ENCODE measurements around the gene S1PR2.
"Not testable (repeated sequence)": the region's sequence is repeated elsewhere in the genome, so short reads cannot be mapped to it uniquely, and the experiment has no call there.

The S1PR2 gene

DNA sequence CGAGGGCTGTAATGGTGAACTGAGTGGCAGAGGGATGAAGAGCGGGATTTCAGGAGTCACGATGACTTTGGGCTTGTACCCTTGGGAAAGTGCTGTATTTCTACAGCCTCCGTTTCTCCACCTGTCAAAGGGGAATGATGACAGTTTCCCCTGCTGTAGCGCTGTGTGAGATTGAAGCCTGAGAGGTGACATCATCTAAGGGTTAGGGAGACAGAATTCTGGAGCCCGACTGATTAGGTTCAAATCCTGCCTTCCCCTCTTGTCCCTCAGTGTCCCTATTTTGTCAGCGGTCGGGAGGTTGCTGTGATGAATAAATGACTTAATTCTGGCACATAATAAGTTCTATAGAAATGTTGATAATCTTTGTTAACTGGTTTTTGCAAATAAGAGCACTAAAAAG lies 21.6 kb upstream of the S1PR2 start:
- DNase-seq, result no peak

DNA sequence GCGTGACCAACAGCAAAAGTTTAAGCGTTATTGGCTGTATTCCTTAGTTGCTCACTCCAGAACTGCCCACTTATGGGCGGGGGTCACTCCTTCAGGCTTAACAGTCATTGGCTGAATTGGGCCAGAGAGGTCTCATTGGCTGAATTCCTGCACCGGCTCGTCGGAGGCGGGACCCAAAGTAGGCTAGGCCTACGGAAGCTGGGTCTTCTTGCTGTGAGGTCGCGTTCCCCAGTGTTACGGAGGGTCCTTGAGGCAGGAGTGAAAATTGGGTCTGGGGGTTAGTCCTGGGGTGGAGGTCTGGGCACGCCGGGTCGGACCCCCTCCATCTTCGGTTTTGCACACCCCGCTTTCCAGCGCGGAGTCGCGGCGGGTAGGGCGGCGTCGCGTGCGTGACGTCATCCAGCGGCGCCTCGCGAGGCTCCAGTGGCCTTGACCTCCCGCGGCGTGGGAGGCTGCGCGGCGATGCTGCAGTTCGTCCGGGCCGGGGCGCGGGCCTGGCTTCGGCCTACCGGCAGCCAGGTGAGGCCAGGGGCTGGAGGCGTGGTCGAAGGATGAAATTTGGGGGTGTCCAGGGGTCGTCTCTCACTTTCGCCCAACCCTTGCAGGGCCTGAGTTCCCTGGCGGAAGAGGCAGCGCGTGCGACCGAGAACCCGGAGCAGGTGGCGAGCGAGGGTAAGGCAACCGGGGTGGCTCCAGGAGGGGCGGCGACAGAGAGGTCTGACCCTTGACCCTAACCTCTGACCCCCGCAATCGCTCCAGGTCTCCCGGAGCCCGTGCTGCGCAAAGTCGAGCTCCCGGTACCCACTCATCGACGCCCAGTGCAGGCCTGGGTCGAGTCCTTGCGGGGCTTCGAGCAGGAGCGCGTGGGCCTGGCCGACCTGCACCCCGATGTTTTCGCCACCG lies 20.9 kb upstream of the S1PR2 start, which contains the start of gene MRPL4:
TSS of gene MRPL4 (plus strand) at position 423 of the 903 bp plus-strand sequence. CDS start at position 463, 40 bp downstream.
- DNase-seq, result peak; percentile 99

DNA sequence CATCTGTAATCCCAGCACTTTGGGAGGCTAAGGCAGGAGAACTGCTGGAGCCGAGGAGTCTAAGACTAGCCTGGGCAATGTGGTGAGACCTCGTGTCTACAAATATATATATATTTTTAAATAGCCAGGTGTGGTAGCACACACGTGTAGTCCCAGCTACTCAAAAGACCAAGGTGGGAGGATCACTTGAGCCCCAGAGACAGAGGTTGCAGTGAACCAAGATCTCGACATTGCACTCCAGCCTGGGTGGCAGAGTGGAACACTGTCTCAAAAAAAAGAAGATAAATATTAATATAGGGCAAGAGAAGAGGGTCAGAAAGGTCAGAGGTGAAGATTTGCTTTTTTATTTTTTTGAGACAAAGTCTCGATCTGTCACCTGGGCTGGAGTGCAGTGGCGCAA lies 15.4 kb upstream of the S1PR2 start:
- DNase-seq, result no peak

DNA sequence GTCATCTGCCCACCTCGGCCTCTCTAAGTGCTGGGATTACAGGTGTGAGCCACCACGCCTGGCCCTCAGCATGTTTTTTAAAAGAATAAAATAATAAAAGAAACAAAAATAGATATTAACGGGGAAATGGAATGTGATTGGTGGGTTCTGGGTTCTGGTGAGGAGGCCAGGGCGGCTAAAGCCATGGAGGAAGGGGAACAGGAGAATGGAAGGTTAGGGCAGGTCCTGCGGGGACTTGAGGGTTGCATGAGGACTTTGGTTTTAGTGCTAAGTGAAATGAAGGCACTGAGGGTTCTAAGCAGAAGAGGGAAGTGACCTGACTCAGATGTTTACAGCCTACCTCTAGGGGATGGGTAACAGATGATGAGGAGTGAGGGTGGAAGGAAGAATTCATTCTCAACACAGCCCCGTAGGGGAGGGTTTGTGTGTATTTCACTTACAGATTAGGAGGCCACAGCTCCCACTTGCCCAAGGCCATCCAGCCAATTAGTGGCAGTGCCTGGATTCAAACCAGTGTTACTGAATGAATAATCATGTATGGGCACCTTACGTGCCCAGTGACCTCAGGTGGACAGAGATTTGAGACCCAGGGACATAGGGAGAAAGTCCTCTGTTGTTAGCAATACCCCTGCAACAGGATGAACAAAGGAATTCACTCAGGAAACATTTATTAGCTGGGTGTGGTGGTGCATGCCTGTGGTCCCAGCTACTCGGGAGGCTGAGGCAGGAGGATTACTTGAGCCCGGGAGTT lies 14.2 kb upstream of the S1PR2 start:
- DNase-seq, result no peak

DNA sequence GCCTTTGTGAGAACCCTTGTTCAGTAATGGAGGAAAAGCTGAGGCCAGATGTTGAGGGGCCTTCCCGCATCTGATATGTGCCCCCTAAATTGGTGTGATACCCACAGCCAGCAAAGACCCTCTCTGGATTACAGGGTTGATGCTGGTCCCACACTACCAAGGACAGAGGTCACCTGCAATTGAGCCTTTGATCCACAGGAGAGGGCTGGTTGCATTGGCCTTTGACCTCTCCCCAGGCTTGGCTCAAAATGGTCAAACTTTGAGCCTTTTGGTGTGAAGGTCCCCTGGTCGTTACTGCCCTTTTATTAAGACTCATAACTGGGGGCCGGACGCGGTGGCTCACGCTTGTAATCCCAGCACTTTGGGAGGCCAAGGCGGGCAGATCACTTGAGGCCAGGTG lies 12.5 kb upstream of the S1PR2 start:
- DNase-seq, result no peak

DNA sequence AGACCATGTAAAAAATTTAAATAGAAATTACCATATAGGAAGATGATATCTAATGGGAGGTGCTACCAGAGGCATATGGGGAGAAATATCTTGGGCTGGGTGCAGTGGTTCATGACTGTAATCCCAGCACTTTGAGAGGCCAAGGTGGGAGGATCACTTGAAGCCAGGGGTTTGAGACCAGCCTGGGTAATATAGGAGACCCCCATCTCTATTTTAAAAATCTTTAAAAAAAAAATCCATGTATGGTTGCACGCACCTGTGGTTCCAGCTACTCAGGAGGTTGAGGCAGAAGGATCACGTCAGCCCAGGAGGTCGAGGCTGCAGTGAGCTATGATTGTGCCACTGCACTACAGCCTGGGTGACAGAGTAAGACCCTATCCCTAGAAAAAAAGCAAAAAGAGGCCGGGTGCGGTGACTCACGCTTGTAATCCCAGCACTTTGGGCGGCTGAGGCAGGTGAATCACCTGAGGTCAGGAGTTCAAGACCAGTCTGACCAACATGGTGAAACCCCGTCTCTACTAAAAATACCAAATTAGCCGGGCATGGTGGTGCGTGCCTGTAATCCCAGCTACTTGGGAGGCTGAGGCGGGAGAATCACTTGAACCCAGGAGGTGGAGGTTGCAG lies 10.8 kb upstream of the S1PR2 start:
- DNase-seq, result not testable (repeated sequence)

DNA sequence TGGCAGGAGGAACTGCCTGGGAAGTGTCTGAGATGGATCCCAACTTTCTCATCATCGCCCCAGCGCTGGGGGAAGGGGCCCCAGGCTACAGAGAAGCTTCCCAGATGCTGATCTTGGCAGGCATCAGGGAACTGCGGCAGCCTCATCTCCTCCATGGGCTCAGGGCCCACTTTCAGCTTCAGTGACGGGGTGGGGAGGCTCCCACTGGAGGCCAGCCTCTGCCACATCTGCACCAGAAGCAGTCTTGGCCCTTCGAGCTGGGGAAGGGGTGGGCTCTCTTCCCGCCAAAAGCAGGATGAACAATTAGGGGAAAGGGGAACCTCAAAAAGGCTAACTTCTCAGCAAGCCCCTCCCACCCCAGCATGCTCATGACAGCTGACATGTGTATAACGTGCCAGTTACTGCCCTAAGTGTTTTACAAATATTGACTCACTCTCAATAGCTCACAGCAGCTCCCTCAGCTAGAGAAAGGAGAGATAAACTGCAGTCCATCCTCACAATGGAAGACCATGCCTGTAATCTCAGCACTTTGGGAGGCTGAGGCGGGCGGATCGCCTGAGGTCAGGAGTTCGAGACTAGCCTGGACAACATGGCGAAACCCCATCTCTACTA lies 7.1 kb upstream of the S1PR2 start:
- peak; percentile 97 for DNase-seq

DNA sequence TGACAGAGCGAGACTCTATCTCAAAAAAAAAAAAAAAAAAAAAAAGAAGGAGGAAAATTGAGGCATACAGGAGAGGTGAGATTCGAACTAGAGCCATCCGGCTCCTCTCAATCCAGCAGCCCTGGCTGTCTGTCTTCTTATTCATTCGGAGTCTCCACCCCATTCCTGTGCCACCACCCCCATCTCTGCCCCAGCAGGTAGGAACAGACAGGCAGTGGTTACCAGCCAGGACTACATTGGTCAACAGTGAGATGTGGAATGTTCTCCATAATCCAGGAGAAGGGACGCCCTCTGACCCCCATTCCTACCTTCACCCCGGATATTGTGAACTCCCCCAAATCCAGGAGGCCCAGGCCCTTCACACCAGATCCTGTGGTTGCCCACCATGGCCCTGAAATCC lies 6.6 kb upstream of the S1PR2 start:
- peak; percentile 41 for DNase-seq

DNA sequence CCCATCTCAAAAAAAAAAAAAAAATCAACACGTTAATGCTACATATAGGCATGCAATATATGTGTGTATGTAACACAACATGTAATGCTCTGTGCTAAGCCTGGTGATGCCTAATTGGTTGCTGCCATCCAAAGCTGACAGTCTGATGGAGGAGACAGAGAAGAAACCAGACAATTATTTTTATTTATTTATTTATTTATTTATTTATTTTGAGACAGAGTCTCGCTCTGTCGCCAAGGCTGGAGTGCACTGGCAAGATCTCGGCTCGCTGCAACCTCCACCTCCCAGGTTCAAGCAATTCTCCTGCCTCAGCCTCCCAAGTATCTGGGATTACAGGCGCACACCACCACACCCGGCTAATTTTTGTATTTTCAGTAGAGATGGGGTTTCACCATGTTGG lies 4.3 kb upstream of the S1PR2 start:
- not testable (repeated sequence) for DNase-seq

DNA sequence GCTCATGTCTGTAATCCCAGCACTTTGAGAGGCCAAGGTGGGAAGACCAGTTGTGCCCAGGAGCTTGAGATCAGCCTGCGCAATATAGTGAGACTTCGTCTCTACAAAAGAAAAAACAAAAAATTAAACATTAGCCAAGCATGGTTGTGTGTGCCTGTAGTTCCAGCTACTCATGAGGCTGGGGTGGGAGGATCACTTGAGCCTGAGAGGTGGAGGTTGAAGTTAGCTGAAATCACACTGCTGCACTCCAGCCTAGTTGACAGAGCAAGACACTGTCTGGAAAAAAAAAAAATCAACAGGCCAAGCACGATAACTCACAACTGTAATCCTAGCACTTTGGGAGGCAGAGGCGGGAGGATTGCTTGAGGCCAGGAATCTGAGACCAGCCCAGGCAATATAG lies 3.9 kb upstream of the S1PR2 start:
- no peak for DNase-seq

DNA sequence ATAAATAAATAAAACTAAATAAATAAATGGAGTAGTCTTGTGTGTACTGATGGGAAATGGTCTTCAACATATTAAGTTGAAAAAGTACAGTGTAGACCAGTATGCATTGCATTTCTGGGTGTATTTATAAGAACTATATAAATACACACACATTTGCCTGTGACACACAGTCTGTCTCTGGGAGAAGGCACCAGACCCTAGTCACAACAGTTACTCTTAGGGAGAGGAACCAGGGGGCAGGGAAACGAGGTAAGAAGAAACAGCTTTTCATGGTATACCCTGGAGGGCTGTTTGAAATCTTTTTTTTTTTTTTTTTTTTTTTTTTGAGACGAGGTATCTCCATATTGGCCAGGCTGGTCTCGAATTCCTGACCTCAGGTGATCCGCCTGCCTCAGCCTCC lies 2.8 kb upstream of the S1PR2 start:
- DNase-seq, result no peak

DNA sequence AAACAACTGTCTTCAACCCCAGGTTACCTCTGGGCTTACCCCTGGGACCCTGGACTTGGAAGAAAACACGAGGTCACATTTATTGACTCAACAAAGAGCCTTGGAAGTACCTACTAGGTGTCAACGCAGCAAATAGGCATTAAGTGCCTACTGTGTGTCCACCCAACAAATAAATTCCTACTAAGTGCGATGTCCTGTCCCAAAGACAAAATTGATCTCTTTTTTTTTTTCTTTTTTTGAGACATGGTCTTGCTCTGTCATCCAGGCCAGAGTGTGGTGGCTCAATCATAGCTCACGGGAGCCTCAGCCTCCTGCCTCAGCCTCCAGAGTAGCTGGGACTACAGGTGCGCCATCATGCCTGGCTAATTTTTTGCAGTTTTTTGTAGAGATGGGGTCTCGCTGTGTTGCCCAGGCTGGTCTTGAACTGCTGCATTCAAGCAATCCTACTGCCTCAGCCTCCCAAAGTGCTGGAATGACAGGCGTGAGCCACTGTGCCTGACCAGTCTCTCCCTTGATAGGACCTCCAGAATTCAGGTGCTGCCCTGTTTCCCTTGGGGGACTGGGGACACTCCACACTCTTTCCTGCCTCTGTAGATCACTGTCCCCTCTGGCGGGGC lies 589 bp upstream of the S1PR2 start:
- DNase-seq, result no peak

DNA sequence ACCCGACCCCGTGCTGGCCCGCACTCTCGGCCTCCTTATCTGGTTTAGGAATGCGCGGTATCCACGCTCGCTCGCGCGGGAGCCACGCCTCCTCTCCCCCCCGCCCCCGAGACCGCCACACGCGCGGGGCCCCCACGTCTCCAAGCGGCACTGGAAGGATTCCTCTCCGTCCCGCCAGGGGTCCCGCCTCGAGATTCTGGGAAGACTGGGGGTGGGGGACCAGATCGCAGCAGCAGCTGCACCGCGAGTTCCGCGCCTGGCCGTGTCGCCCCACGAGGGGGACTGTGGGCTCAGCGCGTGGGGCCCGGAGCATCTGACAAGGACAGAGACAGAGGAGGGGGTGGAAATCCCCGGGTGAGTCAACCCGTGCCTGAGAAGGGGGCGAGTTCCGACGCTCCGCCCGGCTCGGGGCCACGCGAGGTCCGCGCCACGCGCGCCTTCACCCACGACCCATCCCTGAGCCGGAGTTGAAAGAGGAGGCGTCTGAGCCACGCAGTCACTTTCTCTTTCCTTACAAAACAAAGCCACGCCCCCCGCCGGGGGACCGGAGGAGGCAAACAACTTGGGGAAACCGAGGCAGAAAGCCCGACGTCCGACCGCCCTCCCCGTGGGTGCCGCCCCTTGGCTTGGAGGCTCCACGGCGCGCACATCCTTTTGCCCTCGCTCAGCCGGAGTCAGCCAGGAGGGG lies 814 bp downstream of the S1PR2 start:
- DNase-seq, result no peak

DNA sequence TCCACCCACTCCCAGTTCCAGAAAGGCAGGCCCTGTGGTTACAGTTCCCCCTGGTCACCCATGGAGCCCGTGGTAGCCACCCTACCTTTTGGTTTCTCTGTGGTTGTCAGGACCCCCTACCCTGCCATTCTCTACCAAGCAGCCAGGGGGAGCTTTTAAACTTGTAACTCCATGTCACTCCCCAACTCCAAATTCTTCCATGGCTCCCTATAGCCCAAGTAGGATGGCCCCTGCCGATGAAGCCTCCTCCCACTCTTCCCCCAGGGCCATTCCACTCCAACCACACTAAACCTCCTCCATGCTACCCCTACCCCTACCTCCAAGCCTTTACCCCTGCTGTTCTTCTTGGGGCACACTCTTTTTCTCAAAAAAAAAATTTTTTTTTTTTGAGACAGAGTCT lies 2.2 kb downstream of the S1PR2 start:
- DNase-seq, result peak; percentile 27

DNA sequence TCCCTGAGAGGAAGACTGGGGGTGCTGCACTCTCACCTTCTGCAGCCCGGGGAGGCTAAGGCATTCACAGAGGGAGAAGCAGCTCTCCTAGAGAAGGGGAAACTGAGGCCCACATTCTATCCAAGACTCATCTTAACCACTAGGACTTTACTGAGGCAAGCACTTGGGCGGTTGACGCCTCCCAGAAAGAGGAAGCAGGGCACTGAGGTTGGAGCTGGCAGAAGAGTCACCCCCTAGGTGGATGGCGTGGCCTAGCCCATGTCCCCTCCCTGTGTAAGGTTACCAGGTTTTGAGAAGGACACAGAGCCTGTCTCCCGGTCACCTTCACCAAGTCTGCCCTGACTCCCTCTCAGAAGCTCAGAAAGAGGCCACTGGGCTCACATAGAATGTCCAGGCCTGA lies 2.7 kb downstream of the S1PR2 start:
- DNase-seq, result no peak

DNA sequence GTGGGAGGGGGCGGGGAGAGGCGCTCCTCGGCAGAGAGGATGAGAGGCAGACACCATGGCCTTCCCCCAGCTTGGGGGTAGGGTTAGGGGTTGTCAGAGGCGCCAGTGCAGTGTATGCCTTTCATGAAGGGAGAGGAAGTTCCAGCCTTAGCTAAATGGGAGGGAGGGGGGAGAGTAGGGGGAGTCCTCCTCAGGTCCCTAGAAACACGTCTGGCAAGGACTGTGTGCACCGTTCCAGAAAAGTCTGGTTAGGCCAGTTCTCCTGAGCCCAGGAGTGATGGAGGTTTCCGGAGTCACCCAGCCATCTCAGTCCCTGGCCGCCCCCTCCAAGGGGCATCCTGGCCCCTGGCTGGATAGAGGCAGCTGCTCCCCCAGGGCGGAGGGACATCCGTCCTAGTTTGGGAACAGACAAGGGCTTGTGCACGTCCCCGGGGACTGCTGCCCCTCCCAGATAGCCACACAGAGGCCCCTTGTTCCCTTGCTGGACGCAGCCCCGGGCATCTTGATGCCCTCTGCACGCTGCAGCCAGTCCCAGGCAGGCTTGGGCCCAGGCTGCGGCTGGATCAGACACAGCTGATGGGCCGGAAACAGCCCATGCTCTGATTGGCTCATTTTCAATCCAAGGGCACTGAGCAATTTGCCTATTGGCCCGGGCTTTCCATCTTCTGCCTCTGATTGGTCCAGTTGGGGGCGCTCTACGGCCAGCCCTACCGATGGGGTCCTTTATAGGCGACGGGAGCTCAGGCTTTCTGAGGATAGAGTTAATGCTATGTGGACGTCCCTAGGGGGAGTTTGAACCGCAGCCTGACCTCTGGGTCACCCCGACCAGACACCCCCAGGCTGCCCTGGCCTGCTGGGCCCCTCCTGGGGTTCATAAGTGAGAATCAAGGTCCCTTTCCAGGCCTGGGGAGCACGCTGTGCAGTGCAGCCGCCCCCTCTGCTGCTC lies 3.8 kb downstream of the S1PR2 start:
- DNase-seq, result no peak

DNA sequence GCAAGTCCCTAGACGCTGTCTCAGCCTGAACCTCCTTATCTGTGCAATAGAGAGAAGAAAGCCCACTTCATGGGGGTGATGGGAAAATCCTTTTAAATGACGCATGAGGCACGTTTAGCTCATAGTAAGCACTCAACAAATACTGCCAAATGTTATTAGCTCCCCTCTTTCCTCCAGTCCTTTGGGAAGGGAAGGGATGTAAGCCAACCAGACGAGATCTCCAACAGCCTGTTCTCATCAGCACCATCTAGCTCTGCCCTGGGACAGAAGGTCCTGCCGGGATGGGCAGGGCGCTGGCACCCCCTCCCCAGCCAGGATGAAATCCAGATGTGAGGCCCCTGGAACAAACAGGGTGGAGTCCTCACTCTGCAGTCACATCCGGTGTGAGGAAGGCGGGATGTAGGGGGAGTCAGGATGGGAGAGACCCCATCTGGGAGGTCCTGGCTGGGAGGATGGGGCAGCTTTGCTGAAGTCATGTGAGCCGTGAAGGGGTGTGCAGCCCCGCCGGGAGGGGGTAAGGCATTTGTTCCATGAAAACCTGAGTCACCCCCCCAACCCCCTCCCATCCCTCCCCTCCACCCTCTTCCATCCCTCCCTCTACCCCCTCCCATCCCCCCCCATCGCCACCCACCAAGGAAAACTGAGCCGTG lies 4.6 kb downstream of the S1PR2 start:
- DNase-seq, result no peak

DNA sequence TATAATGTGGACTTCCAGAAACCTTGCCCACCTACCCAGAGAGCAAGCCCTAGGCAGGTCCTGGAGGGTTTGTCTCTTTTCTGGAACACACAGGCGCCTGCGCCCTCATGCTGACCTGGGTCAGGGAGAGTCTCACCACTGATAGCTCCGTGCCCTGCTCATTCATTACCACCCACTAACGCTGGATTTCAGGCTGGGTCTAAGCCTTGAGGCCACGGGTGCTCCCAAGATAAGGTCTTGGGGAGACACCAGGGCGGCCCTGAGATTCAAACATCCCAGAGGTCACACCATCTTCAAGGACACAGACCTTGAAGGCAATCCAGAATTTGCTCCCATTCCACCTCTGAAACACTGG lies 5.1 kb downstream of the S1PR2 start:
- no peak for DNase-seq

DNA sequence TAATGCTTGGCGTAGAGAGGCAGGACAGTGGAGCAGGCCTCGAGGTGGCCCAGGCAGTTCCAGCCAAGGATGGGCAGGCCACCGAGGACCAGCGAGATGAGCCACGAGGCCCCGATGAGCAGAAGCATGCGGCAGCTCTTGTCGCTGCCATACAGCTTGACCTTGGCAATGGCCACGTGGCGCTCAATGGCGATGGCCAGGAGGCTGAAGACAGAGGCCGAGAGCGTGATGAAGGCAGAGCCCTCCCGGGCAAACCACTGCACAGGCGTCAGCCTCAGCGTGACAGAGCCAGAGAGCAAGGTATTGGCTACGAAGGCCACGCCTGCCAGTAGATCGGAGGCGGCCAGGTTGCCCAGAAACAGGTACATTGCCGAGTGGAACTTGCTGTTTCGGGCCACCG lies 6.8 kb downstream of the S1PR2 start:
- DNase-seq, result no peak

DNA sequence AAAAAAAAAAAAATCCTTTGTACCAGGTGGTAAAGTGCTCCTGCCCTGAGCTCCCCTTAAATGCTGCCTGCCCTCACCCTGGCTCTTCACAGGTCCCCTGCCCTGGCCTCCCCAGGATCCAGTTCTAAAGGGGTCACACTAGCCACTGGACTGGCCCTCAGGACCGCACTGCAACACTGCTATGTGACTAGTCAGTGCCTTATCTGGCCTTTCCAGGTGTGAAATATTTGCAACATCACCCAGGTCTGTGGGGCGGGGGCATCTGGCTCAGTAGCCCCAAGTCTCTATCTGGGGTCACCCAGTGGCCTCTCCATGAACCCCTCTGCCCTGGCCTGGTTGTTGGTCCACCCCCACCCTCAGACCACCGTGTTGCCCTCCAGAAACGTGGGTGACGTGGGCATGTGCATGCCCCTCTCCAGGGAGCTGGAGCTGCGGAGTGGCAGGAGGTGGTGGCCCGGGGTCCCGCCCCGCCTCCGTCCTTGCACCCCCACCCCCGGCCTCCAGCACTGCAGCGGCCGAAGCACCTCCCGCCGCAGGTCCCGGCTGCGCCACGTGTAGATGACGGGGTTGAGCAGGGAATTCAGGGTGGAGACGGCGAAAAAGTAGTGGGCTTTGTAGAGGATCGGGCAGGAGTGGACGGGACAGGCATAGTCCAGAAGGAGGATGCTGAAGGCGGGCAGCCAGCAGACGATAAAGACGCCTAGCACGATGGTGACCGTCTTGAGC lies 7.5 kb downstream of the S1PR2 start:
- no peak for DNase-seq
